PC-3 (cell line): ENCODE results near the gene NECTIN4. TPM values are rescaled to one million over a fixed set of nuclear protein-coding genes. Genes with fewer than 3 reads are reported as not detected.

Source experiments
- ATAC-seq: fragments of 200-7000 bp; cut with Tn5 transposase; 2 replicates; pipeline ENCODE4 v1.9.1; 2020; ENCODE audit warnings: mild to moderate bottlenecking, moderate library complexity
- BruUV-seq: library from RNA; stranded (reverse); fragments of 400-500 nt; replicated peaks from 2 replicates; lab custom pipeline; 2021; lab: Mats Ljungman, UMichigan
- CTCF ChIA-PET: fragments of 300-600 bp; sonication (Branson Sonifier 250); formaldehyde crosslinking; loops from one replicate; lab custom pipeline; 2022; ENCODE audit warnings: antibody characterized with exemption; lab: Charles Lee
- POLR2A ChIA-PET: fragments of 300-600 bp; sonication (Branson Sonifier 250); formaldehyde crosslinking; loops from one replicate; lab custom pipeline; 2022; ENCODE audit warnings: antibody characterized with exemption; ENCODE audit not compliant: unreplicated experiment; lab: Charles Lee
- DNase-seq: peaks from one replicate; pipeline ENCODE4 v3.0.0-alpha.2; 2015
- H2AFZ ChIP-seq: fragments of 300-600 bp; sonication (generic); 2 replicates; pipeline ENCODE4 v1.6.0; 2016; ENCODE audit warnings: antibody characterized with exemption, low read length
- H3F3A ChIP-seq: fragments of 300-600 bp; sonication (generic); one replicate; pipeline ENCODE4 v1.6.0; 2017; ENCODE audit warnings: antibody characterized with exemption, low read length, control low read depth, mild to moderate bottlenecking; ENCODE audit not compliant: unreplicated experiment
- H3K27ac ChIP-seq: fragments of 300-600 bp; sonication (generic); 2 replicates; pipeline ENCODE4 v1.5.1; 2016; ENCODE audit warnings: mild to moderate bottlenecking, low read length
- H3K27me3 ChIP-seq: fragments of 300-600 bp; sonication (generic); 2 replicates; pipeline ENCODE4 v1.6.1; 2016; ENCODE audit warnings: low read length, mixed read lengths
- H3K36me3 ChIP-seq: fragments of 300-600 bp; sonication (generic); 2 replicates; pipeline ENCODE4 v1.6.1; 2016; ENCODE audit warnings: low read depth, mixed run types, low read length, mixed read lengths
- H3K4me1 ChIP-seq: fragments of 300-600 bp; sonication (generic); 2 replicates; pipeline ENCODE4 v1.5.1; 2016; ENCODE audit warnings: low read length; ENCODE audit not compliant: insufficient read depth
- H3K4me2 ChIP-seq: fragments of 300-600 bp; sonication (generic); 2 replicates; pipeline ENCODE4 v1.6.0; 2016; ENCODE audit warnings: low read length
- H3K4me3 ChIP-seq: fragments of 300-600 bp; sonication (generic); 2 replicates; pipeline ENCODE4 v1.5.1; 2016; ENCODE audit warnings: mild to moderate bottlenecking, low read length, mixed read lengths
- H3K79me2 ChIP-seq: fragments of 300-600 bp; sonication (generic); 2 replicates; pipeline ENCODE4 v1.6.1; 2017; ENCODE audit warnings: low read length, mixed read lengths
- H3K9ac ChIP-seq: fragments of 300-600 bp; sonication (generic); 2 replicates; pipeline ENCODE4 v1.6.0; 2016; ENCODE audit warnings: mild to moderate bottlenecking, low read length
- H3K9me2 ChIP-seq: fragments of 300-600 bp; sonication (generic); replicated peaks from 2 replicates; pipeline ENCODE4 v1.6.1; 2016; ENCODE audit warnings: mixed run types, low read length, mixed read lengths
- H3K9me3 ChIP-seq: fragments of 300-600 bp; sonication (generic); 2 replicates; pipeline ENCODE4 v1.6.1; 2016; ENCODE audit warnings: low read length, mixed read lengths
- H4K20me1 ChIP-seq: fragments of 300-600 bp; sonication (generic); 2 replicates; pipeline ENCODE4 v1.6.1; 2016; ENCODE audit warnings: low read length, mixed read lengths
- CTCF ChIP-seq: fragments of 300-600 bp; sonication (generic); conservative IDR thresholded peaks from 2 replicates; pipeline ENCODE4 v1.5.1; 2017; ENCODE audit warnings: antibody characterized with exemption, low read depth, mild to moderate bottlenecking, low read length
- EZH2 ChIP-seq: fragments of 300-600 bp; sonication (generic); IDR thresholded peaks from one replicate; pipeline ENCODE4 v1.6.1; 2017; ENCODE audit warnings: antibody characterized with exemption, mild to moderate bottlenecking, low read length; ENCODE audit not compliant: unreplicated experiment
- EZH2phosphoT487 ChIP-seq: fragments of 300-600 bp; sonication (generic); IDR thresholded peaks from 2 replicates; pipeline ENCODE4 v1.6.1; 2018; ENCODE audit warnings: mild to moderate bottlenecking, antibody characterized with exemption, low read length, borderline replicate concordance
- intact Hi-C: fragments of 100-400 bp; cut with micrococcal nuclease; formaldehyde crosslinking; loops from 2 replicates; pipeline ENCODE4 v1.9.0; 2023
- total RNA-seq: library from RNA; depleted of rRNA; stranded (reverse); fragments of >200 nt; gene quantifications from 2 replicates; pipeline ENCODE4 v1.2.3, GENCODE V29; 2014

Gene NECTIN4
- total RNA-seq, 1 experiment from 2014 or later = 6.8 TPM

- ATAC-seq = no peak
Measured at GRCh38 chr1:161069731-161070270, 19.6 kb downstream of the NECTIN4 start, which contains the start of gene ARHGAP30. Gene ARHGAP30 (minus strand): TSS chr1:161069891. CDS start chr1:161069624, 267 bp downstream.

GRCh38 chr1:161069241-161069640, 20.1 kb downstream of the NECTIN4 start:
- H3K9me2 ChIP-seq = no peaks in the 10 kb centered on the region
- H3K27me3 ChIP-seq = no peaks in the 10 kb centered on the region
- no peaks in the 10 kb centered on the region for H3K4me1 ChIP-seq
- H3K4me2 ChIP-seq = no peak overlapping the region
- TF ChIP-seq EZH2phosphoT487 (no peak), CTCF (no peak), EZH2 (no peak)
- no peak for ATAC-seq
- no peak overlapping the region for H3K9ac ChIP-seq
- H3K27ac ChIP-seq = no peak overlapping the region
- no peaks in the 10 kb centered on the region for H3K9me3 ChIP-seq
- BruUV-seq = no TSS peak
- H2AFZ ChIP-seq = no peak overlapping the region
- H4K20me1 ChIP-seq = no peaks in the 10 kb centered on the region
- H3F3A ChIP-seq = no peaks in the 10 kb centered on the region
- DNase-seq = no peak
- no peaks in the 10 kb centered on the region for H3K36me3 ChIP-seq
- POLR2A ChIA-PET = no interaction called here
- intact Hi-C loops = no loop called here
- no peak overlapping the region for H3K4me3 ChIP-seq
- H3K79me2 ChIP-seq = no peaks in the 10 kb centered on the region
- CTCF ChIA-PET = no interaction called here

More at GRCh38 chr1:161069731-161070270, 19.6 kb downstream of the NECTIN4 start, which contains the start of gene ARHGAP30:
- DNase-seq = no peak
- H3K9me2 ChIP-seq = no peaks in the 10 kb centered on the region
- BruUV-seq = no TSS peak
- no peak within 1 kb of the TSS for H3K4me2 ChIP-seq
- no peaks in the 10 kb centered on the region for H4K20me1 ChIP-seq
- no peak within 1 kb of the TSS for H3K4me3 ChIP-seq
- no peaks in the 10 kb centered on the region for H3K36me3 ChIP-seq
- ChIA-PET POLR2A (no interaction called here), CTCF (interaction anchor here (0.6 kb wide), 1 partner anchor 79 kb away, joined by 15 read pairs; no protein-coding TSS in a partner anchor)
- no peaks in the 10 kb centered on the region for H3K27me3 ChIP-seq
- no peaks in the 10 kb centered on the region for H3K79me2 ChIP-seq
- TF ChIP-seq EZH2 = no peak
- TF ChIP-seq EZH2phosphoT487 = no peak
- TF ChIP-seq CTCF = no peak
- H3F3A ChIP-seq = no peaks in the 10 kb centered on the region
- H3K4me1 ChIP-seq = no peaks in the 10 kb centered on the region
- intact Hi-C loops = no loop called here
- H3K27ac ChIP-seq = no peak within 1 kb of the TSS
- no peak within 1 kb of the TSS for H2AFZ ChIP-seq
- H3K9ac ChIP-seq = no peak within 1 kb of the TSS
- H3K9me3 ChIP-seq = no peaks in the 10 kb centered on the region
